ENCODE measurements around the gene PAPOLA. TPM values are rescaled to one million over a fixed set of nuclear protein-coding genes. Genes with fewer than 3 reads are reported as not detected.

Gene PAPOLA
- total RNA-seq, 4 donors from 2014 or later: 106 to 357 (median 257) TPM

GRCh38 chr14:96507723-96508122 is 5.5 kb downstream of the PAPOLA start:
- intact Hi-C loops (cut with DNase I; ENCODE audit: low total_unique reads): no loop called here
- DNase-seq: no peak
- Histone ChIP-seq H3K27ac (no peak overlapping the region), H3K4me1 (peaks cover 0 to 4% of the 10 kb centered on the region in 2 donors), H3K27me3 (no peaks in the 10 kb centered on the region), H3K36me3 (no peaks in the 10 kb centered on the region), H3K9me3 (no peaks in the 10 kb centered on the region), H3K4me3 (no peak overlapping the region)
- TF ChIP-seq POLR2A (IDR thresholded peaks at IDR 0.05): no peak
- TF ChIP-seq CTCF (IDR thresholded peaks at IDR 0.05): no peak

- no peak for TF ChIP-seq CTCF (IDR thresholded peaks at IDR 0.05)
- no peak for TF ChIP-seq POLR2A (IDR thresholded peaks at IDR 0.05)
- H3K4me3 ChIP-seq: no peak overlapping the region
- peaks cover 0 to 4% of the 10 kb centered on the region in 2 donors for H3K4me1 ChIP-seq
- H3K27ac ChIP-seq: no peak overlapping the region
- DNase-seq: no peak
- no peaks in the 10 kb centered on the region for H3K9me3 ChIP-seq
- H3K36me3 ChIP-seq: no peaks in the 10 kb centered on the region
- H3K27me3 ChIP-seq: no peaks in the 10 kb centered on the region
- intact Hi-C loops (cut with DNase I; ENCODE audit: low total_unique reads): no loop called here
These were observed 6.7 kb downstream of the PAPOLA start for GRCh38 chr14:96508900-96509299.

- intact Hi-C loops (cut with DNase I; ENCODE audit: low total_unique reads): no loop called here
- no peak for DNase-seq
These were observed 7.4 kb downstream of the PAPOLA start for GRCh38 chr14:96509457-96510090.

GRCh38 chr14:96511146-96511545 is 9.0 kb downstream of the PAPOLA start:
- H3K36me3 ChIP-seq: no peaks in the 10 kb centered on the region
- no peak for DNase-seq
- H3K27ac ChIP-seq: no peak overlapping the region
- no peak overlapping the region for H3K4me3 ChIP-seq
- peaks cover 0 to 3% of the 10 kb centered on the region in 2 donors for H3K4me1 ChIP-seq
- intact Hi-C loops (cut with DNase I; ENCODE audit: low total_unique reads): no loop called here
- H3K27me3 ChIP-seq: no peaks in the 10 kb centered on the region
- no peaks in the 10 kb centered on the region for H3K9me3 ChIP-seq
- TF ChIP-seq CTCF (IDR thresholded peaks at IDR 0.05) (no peak), POLR2A (IDR thresholded peaks at IDR 0.05) (no peak)

More at GRCh38 chr14:96509457-96510090, 7.4 kb downstream of the PAPOLA start:
- Histone ChIP-seq H3K9me3 (no peaks in the 10 kb centered on the region), H3K4me1 (peaks cover 0 to 4% of the 10 kb centered on the region in 2 donors), H3K4me3 (no peak overlapping the region), H3K27ac (no peak overlapping the region), H3K27me3 (no peaks in the 10 kb centered on the region), H3K36me3 (no peaks in the 10 kb centered on the region)
- TF ChIP-seq POLR2A (IDR thresholded peaks at IDR 0.05): no peak
- no peak for TF ChIP-seq CTCF (IDR thresholded peaks at IDR 0.05)

GRCh38 chr14:96511667-96512066 is 9.5 kb downstream of the PAPOLA start:
- intact Hi-C loops (cut with DNase I; ENCODE audit: low total_unique reads): no loop called here
- DNase-seq: no peak
- no peaks in the 10 kb centered on the region for H3K36me3 ChIP-seq
- no peak for TF ChIP-seq POLR2A (IDR thresholded peaks at IDR 0.05)
- TF ChIP-seq CTCF (IDR thresholded peaks at IDR 0.05): no peak
- no peaks in the 10 kb centered on the region for H3K4me1 ChIP-seq
- H3K27ac ChIP-seq: no peak overlapping the region
- H3K27me3 ChIP-seq: no peaks in the 10 kb centered on the region
- no peaks in the 10 kb centered on the region for H3K9me3 ChIP-seq
- no peak overlapping the region for H3K4me3 ChIP-seq
